ENCODE results near the gene S100G.
"Not testable (repeated sequence)": the region's sequence is repeated elsewhere in the genome, so short reads cannot be mapped to it uniquely, and the experiment has no call there.

S100G gene, protein sequence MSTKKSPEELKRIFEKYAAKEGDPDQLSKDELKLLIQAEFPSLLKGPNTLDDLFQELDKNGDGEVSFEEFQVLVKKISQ

GRCh38 chrX:16649858-16650257 lies at the start of gene S100G:
S100G (plus strand) TSS chrX:16650158; CDS start chrX:16651007, 849 bp downstream.
- DNase-seq: no peak

GRCh38 chrX:16601885-16602284 lies 48.1 kb upstream of the S100G start:
- no peak for DNase-seq

DNA sequence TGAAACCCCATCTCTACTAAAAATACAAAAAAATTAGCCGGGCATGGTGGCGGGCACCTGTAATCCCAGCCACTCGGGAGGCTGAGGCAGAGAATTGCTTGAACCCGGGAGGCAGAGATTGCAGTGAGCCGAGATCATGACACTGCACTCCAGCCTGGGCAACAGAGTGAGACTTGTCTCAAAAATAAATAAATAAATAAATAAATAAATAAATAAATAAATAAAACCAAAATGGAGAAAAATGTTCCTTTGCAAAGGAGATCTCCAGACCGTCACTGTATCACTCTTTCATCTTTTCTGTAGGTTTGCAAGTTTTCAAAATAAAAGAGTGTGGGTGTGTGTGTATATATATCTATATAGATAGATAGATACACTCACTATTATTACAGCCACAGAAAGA lies 46.7 kb upstream of the S100G start:
- DNase-seq: not testable (repeated sequence)

- no peak for DNase-seq
Measured at GRCh38 chrX:16603822-16604221, 46.1 kb upstream of the S100G start.

DNA sequence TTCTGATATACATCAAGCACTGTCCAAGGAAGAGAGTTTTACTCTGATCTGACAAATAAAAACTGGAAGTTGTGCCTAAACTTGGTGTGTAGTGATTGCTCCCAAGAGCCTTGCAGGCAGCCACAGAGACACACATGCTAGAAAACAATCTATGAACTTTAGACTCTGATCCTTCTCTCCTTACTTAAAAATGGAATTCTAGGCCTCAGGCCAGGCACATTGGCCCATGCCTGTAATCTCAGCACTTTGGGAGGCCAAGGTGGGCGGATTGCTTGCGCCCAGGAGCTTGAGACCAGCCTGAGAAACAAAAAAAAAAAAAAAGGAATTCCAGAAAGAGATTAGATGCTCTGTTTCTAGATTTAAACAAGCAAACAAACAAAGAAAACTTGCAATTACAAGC lies 45.6 kb upstream of the S100G start:
- DNase-seq: no peak

GRCh38 chrX:16606142-16606720 lies 43.7 kb upstream of the S100G start:
- DNase-seq: no peak

GRCh38 chrX:16610121-16610621 lies 39.8 kb upstream of the S100G start:
- no peak for DNase-seq

DNA sequence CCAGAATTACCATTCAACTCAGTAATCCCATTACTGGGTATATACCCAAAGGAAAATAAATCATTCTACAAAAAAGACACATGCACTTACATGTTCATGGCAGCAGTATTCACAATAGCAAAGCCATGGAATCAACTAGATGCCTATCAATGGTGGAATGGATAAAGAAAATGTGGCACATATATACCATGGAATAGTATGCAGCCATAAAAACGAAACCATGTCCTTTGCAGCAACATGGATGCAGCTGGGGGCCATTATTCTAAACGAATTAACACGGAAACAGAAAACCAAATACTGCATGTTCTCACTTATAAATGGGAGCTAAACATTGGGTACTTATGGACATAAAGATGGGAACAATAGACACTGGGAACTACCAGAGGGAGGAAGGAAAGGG lies 39.3 kb upstream of the S100G start:
- not testable (repeated sequence) for DNase-seq

GRCh38 chrX:16612257-16612897 lies 37.6 kb upstream of the S100G start:
- no peak for DNase-seq

DNA sequence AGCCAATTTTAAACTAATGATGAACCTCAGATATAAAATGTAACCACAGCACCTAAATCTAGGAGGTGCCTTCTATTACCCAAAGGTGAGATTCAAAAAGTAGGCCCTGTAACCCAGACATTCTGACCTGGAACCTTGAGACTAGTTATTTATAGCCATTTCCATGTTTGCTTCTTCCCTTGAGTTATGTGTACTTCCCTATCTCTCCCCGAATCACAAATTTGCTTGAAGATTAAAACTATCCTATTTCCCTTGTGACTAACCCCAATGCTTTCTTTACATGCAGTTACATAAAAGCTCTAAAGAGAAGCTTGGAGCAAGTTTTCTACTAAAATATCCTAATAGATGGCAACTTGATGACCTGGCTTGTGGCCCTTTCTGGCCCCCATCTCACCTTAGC lies 32.6 kb upstream of the S100G start:
- DNase-seq: no peak

GRCh38 chrX:16618422-16618821 lies 31.5 kb upstream of the S100G start:
- no peak for DNase-seq

DNA sequence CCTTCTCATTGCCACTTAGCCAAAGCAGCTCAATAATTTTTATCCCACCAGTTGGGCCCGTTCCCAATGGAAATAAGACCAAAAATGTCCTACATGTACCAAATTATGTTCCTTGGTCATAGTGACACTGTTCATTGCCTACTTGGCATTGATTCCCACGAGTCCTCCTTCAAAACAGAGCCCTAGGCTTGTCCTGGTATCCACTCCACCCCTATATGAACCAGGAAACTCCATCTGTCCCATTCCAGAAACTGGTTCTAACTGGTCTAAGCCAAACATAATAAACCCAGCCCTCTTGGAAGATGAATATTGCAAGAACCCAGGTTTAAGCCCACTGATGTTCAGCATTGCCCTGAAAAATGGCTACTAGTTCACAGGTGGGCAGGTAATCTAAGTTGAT lies 30.9 kb upstream of the S100G start:
- DNase-seq: no peak

GRCh38 chrX:16628511-16628910 lies 21.4 kb upstream of the S100G start:
- DNase-seq: not testable (repeated sequence)

DNA sequence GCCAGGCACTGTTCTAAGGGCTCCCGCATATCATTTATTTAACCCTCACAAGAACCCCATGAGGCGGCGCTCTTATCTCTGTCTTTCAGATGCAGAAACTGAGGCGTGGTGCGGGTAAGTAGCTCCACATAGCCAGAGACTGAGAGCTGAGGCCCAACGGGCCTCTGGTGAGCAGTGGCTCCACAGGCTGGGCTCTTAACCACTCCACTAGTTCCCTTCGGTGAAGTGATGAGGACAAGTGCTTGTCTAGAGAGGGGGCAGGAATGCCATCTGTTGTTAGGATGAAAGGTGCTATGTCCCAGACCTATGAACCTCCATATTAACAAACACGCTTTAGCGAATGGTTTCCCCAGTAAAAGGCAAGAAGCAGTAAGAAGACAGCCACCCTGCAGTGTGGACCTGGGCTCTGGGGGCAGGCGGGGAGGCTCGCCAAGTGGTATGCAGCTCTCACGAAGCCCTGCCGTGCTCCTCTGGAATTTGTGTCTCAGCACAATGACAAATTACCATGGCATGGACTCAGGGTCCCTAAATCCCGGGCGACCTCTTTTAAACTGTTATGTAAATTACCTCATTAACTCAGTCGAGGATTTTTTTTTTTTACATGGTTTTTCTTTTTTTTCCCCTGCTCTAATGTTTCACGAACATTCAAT lies 20.9 kb upstream of the S100G start:
- no peak for DNase-seq

- no peak for DNase-seq
Measured at GRCh38 chrX:16629909-16630308, 20.0 kb upstream of the S100G start.

GRCh38 chrX:16633754-16634153 lies 16.2 kb upstream of the S100G start:
- no peak for DNase-seq

- no peak for DNase-seq
Measured at GRCh38 chrX:16635040-16635439, 14.9 kb upstream of the S100G start.

- no peak for DNase-seq
Measured at GRCh38 chrX:16635596-16635995, 14.4 kb upstream of the S100G start.

DNA sequence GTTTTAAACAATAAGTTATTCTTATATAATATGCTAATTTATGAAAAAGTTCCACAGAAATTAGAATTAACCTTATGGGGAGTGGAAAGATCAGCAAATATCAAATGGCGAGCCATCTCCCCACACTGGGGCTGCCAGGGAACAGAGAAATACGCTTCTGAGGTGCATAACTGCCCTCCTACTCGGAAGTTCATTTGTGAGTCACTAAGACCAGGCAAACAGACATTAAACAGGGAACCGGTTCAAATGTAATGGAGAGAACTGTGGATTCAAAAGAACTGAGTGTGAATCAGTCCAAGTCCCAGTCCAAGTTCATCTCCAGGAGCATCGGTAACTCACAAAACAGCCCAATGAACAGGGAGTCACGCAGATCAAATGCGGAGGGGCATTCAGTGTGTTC lies 11.4 kb upstream of the S100G start:
- no peak for DNase-seq

DNA sequence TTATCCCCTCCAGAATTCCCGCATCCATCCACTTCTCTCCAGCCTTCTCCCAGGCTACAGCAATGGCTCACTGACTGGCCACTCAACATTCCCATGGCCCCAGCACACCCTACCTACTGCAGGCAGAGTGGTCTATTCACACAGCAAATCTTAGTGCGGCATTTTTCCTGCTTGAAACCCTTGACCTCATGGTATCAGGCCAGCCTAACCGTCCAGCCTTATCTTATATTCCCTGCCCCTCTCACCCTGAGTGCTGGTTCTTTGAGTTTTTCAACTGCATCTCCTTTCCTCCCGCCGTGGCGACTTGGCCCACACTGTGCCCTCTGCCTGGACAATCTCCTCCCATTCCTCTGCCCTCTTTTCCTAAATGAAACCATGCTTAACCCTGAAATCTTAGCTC lies 10.0 kb upstream of the S100G start:
- no peak for DNase-seq

GRCh38 chrX:16640823-16641222 lies 9.1 kb upstream of the S100G start:
- DNase-seq: no peak

DNA sequence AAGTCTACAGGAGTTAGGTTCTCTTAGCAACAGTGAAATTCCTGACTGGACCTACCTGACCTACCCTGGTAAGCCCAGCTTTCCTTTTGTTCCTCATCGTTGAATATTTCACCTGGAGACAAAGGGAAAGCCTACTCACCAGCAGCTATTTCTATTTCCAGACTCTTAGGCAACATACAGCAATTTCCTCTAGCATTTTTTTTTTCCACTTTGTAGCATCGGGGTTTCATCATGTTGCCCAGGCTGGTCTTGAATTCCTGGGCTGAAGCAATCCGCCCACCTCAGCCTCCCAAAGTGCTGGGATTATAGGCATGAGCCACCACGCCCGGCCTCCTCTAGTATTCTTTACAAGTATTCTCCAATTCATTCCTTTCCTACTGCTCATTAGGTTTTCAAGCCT lies 6.8 kb upstream of the S100G start:
- no peak for DNase-seq

DNA sequence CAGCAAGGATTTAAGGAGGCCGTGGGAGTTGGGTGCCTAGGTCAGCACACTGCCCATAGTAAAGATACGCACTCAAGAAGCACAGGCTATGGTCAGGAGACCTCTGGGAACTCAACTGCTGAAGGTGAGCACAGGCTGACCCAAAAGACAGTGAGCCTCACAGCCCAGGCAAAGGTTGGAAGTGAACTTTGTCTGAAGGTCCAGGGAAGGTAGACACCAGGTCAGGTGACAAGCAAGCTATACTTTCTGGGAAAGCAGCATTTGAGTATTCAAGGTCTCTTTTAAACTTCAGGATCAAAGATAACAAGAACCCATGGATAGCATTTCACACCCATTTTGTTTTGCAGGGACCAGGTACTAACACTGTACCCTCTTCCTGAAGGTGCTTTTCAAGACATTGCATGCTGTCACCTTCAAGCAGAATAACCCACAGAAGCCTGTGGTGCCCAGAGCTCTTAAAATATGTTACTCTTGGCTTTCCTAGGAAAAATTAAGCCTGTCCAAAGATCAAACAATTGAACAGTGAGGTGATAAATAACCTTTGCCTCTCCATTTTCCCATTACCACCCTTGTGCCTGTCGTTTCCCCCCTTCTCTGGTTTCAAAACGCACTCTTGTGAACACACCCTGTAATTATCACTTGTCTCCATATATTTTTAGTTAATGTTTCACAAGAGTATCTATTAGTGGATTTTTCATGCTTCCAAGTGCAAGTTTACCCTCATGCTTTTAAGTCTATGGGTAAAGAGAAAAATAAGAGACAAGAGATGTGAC lies 3.4 kb upstream of the S100G start:
- no peak for DNase-seq

Data from right forelimb (tissue), 1 donor.